HL-60/S4 treated with phorbol 12-myristate 13-acetate at 8.2 ng/mL for 4 days and 3 days (cell line): Measurements from ENCODE around the gene PTPN3.

ENCODE experiments used
- in situ Hi-C: fragments of 300-500 bp; cut with MboI; formaldehyde crosslinking; loops from 2 replicates; pipeline ENCODE4 v1.15.0; 2022; ENCODE audit warnings: low sequenced_read_pairs

Gene PTPN3

DNA sequence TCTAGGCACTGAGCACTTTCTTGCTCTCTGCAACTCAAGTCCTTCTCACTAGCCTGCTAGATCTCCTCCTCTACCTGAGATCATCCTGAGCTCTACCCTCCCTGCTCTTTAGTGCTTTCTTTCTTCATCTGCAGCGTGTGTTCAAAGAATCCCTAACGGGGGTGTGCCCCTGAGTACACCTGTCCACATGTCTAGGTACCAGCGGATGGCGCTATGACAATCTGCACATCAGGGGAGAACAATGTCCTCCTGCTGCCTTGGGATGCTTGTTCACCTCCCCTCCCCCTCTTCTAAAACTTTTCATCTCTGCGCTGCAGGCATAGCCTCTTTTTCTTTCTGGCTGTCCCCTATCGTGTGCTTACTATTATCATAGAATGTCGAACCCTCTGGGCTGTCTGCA, 42.7 kb downstream of the PTPN3 start:
- in situ Hi-C loops = no loop called here

DNA sequence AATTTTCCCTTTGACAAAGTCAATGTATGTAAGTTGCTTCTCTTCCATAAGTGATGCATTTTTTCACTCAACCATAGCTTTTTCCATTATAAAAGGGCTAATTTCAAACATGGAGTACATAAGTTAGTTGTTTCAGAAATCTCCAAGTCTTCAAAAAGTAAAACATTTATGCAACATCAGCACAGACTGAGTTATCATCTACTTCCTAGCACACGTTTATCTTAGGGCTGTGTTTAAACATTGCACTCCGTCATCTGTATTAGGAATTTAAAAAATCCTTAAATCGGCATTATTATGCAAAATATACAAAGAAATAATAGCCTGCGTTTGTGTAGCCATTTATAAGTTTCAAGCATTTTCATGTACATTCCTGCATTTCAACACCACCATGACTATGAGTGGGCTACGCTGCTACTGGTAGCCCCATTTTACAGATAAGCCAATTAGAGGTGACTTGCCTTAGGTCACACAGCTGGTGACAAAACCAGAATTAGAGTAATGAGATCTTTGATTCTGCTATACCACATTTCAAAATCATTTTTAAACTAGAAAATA, 43.4 kb downstream of the PTPN3 start:
- in situ Hi-C loops = no loop called here

DNA sequence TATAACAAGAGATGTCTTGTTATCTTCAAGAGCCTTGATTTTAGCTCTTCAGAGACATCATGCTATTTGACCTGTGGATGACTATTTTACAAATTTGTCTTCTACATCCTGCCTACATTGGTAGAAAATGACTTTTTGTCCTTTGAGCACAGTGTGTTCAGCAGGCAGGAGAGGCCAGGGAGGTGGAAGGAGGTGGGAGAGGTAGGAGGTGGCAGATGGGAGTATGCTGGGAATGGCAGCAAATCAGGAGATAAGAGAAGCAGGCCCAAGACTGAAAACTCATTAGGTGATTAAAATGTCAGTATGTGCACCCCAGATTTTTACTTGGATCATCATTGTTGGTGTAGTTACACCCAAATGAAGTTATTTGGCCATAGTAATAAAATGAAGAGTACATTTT, 44.1 kb downstream of the PTPN3 start:
- in situ Hi-C loops = no loop called here

GRCh38 chr9:109453210-109453842, 44.8 kb downstream of the PTPN3 start:
- in situ Hi-C loops = no loop called here

- in situ Hi-C loops = no loop called here
Observed at GRCh38 chr9:109452761-109453160, 45.3 kb downstream of the PTPN3 start.

DNA sequence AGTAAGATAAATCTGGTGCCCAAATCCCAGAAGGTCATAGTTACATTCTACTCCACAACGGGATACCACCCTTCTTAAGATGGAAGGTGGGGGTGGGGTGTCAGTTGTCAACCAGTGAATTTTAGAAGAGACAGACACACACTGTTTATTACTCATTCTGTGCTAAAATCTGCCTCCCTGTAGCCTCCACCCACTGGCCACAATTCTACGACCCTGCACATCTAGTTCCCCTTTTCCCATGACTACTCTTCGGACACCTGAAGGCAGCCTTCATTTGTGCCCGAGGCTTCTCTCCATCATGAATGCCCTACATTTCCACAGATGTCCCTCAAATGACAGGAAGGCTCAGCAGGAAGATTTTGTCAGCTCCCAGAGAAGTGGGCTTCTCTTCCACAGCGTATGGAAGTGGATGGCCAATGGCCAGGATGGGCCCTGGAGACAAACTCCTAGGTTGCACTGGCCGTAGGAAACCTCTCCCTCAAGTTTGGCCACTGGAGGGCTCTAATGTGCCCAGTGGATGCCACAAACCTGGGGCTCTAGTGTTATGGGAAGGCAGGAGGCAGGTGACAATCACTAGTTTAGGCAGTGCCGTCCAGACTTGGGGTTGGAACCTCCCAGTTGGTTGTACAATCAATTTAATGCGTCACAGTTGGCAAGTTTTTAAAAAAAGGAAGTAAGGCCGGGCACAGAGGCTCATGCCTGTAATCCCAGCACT, 46.6 kb downstream of the PTPN3 start:
- in situ Hi-C loops = no loop called here

GRCh38 chr9:109450346-109450745, 47.8 kb downstream of the PTPN3 start:
- in situ Hi-C loops = no loop called here

DNA sequence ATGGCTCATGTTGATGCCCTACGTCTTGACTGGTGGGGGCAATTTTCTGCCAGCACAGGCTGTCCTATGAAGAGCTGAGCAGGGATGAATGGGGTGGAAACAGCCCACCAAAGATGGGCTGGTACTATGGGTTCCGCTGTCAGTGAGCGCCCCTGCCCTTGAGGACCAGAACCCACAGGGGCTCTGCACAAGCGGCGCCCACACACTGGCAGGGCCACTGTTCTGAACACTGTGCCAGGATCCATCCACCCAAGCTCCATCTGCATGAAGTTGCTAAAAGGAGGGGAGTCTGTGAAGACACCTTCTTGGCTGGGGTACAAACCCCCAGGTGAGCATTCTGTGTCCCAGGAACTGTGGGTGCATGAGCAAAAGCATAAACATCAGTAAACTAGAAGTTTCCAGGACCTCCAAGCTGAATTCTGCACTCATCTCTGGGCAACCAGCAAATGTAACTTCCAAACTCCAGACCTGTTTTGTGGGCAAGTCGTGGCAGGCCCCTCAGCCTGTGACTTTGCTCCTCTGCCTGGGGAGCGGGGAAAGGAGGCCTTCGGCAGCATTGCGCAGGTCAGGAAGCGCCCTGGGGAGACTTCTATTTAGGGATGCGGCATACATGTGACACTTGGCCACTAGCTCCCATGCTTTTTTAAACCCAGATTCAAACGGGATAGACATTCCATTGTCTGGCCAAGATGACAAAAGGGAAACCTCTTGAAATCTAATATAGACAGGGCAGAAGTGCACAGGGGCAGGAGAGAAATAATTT, 48.9 kb downstream of the PTPN3 start:
- in situ Hi-C loops = no loop called here

- in situ Hi-C loops = no loop called here
Observed at GRCh38 chr9:109448223-109448622, 49.9 kb downstream of the PTPN3 start.

DNA sequence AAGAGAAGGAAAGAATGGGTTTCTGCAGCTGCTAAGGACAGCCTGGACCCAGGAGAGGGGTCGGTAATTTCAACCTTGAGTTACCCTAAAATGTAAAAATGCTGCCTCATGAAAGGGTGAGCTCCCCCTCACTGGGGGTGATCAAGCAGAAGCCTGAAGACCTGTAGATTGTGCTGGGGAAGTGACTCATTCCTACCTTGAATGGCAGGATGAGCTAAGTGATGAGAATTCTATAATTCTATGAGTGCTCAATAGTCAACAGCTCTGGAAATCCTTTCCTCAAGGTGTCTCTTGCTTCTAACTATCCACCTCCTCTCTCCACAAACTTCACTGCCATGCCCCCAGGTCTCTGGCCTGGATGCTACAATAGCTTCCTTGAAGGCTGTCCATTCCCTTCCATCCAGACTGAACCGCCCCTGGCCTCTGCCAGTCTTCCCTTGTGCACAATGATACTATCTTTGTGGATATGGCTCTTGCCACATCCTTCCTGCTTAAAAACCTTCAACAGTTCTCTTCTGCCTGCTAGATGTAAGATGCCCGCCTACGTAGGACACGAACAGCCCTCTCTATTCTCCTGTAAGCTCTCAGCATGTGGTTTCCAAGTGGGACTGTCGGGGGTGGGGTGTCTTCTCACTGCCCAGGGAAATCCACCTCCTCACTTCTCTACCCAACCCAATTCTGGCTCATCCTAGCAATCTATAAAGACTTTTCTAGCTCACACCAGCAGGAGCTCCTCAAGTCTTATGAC, 50.6 kb downstream of the PTPN3 start:
- in situ Hi-C loops = no loop called here

GRCh38 chr9:109444771-109445320, 53.3 kb downstream of the PTPN3 start:
- in situ Hi-C loops = no loop called here

DNA sequence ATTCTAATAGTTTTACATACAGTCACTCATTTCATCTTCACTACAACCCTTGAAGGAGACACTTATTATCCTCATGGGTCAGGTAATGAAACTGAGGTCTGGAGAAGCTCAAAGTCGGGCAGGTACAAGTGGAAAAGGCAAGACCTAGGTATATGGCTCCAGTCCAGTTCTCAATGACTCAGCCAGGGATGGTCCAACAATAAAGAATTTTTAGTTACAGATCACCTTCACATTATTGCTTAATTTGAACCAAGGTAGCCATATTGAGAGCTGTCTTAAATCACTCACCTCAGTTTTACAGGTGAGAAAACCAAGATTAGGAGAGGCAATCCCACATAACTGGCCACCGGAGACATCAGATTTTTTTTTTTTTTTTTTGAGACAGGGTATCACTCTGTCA, 55.4 kb downstream of the PTPN3 start:
- in situ Hi-C loops = no loop called here

DNA sequence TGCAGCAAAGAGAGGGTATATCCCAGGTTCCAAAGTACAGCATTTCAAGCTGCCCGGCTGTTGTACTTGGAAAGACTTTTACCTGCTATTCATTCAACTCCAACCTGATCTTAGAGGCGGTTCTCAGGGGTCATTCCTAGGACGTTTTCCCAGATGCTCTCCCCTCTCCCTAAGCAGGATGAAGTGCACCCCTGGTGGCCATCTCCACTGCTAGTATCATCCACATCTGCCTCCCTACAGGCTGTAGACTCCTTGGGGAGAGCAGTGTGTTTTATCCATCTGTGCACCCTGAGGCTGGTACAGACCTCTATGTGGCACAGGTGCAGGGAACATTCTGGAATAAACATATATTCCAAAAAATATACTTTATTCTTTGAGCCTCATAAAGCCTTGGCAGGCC, 56.8 kb downstream of the PTPN3 start:
- in situ Hi-C loops = no loop called here

- in situ Hi-C loops = no loop called here
Observed at GRCh38 chr9:109440797-109441287, 57.3 kb downstream of the PTPN3 start.

DNA sequence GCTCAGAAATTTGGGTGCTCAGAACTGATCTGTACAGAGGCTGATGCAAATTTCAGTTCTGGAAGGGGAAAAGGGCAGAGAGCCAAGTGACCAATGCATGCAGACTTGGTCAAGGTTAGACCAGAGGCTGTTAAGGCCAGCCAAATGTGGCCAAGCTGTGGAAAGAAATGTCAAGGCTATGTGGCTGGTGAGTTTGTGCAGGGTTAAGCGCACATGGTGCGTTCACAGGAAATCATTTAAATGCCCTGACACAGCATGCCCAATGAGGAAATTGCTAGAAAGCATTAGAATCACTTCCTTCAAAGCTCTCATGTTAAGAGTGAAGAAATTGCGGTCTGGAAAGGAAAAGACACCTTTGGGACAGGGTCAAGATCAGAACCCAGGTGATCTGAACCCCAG, 58.0 kb downstream of the PTPN3 start:
- in situ Hi-C loops = no loop called here

GRCh38 chr9:109439378-109440116, 58.6 kb downstream of the PTPN3 start:
- in situ Hi-C loops = no loop called here

- in situ Hi-C loops = no loop called here
Observed at GRCh38 chr9:109437286-109437685, 60.8 kb downstream of the PTPN3 start.

- in situ Hi-C loops = no loop called here
Observed at GRCh38 chr9:109436071-109436470, 62.0 kb downstream of the PTPN3 start.

- in situ Hi-C loops = no loop called here
Observed at GRCh38 chr9:109433476-109433875, 64.6 kb downstream of the PTPN3 start.

DNA sequence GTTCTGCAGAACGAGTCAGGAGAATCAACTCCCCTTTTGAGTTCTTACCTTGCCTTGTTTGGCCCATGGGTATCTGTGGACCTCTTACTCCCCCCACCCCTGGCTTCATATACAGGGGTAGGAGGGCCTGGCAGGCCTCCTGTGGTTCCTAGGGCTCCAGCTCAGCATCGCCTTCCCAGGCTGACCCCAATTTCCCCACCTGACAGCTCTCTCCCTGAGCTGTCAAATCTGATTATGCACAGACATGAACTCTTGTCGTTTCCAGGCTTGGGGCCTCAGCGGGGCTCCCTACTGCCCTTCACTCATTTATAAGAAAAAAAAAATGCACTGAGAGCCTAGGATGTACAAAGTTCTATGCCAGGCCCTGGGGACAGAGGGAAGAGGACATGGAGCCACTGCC, 67.9 kb downstream of the PTPN3 start:
- in situ Hi-C loops = no loop called here
